OCI-LY1 (cell line): Measurements from ENCODE around the gene C2CD5.

Experiments used
- H2AFZ ChIP-seq: fragments of 200-600 bp; sonication (generic), shearing (Covaris generic); 2 replicates; pipeline ENCODE4 v1.6.0; 2014; ENCODE audit warnings: antibody characterized with exemption, mild to moderate bottlenecking, low read length
- H3F3A ChIP-seq: fragments of 200-600 bp; sonication (generic), shearing (Covaris generic); 2 replicates; pipeline ENCODE4 v1.6.0; 2014; ENCODE audit warnings: mild to moderate bottlenecking, antibody characterized with exemption, low read length, moderate library complexity; ENCODE audit not compliant: insufficient read depth
- H3K27ac ChIP-seq: fragments of 200-600 bp; sonication (generic); 2 replicates; pipeline ENCODE4 v1.5.1; 2014; ENCODE audit warnings: low read length, mixed run types, mild to moderate bottlenecking, low read depth; ENCODE audit not compliant: poor library complexity, severe bottlenecking
- H3K27me3 ChIP-seq: fragments of 200-600 bp; sonication (generic); 2 replicates; pipeline ENCODE4 v1.6.0; 2014; ENCODE audit warnings: antibody characterized with exemption, mild to moderate bottlenecking, low read length, moderate library complexity; ENCODE audit not compliant: insufficient read depth
- H3K36me3 ChIP-seq: fragments of 200-600 bp; sonication (generic); 2 replicates; pipeline ENCODE4 v1.6.1; 2014; ENCODE audit warnings: mild to moderate bottlenecking, antibody characterized with exemption, low read length, moderate library complexity, mixed read lengths; ENCODE audit not compliant: insufficient read depth
- H3K4me1 ChIP-seq: fragments of 200-600 bp; sonication (generic); 2 replicates; pipeline ENCODE4 v1.5.1; 2014; ENCODE audit warnings: mild to moderate bottlenecking, low read length, moderate library complexity; ENCODE audit not compliant: insufficient read depth, severe bottlenecking
- H3K4me2 ChIP-seq: fragments of 200-600 bp; sonication (generic), shearing (Covaris generic); 2 replicates; pipeline ENCODE4 v1.6.1; 2014; ENCODE audit warnings: low read length
- H3K4me3 ChIP-seq: fragments of 200-600 bp; sonication (generic); 2 replicates; pipeline ENCODE4 v1.5.1; 2014; ENCODE audit warnings: low read length, low read depth, mild to moderate bottlenecking, mixed read lengths; ENCODE audit not compliant: poor library complexity, severe bottlenecking
- H3K79me2 ChIP-seq: fragments of 200-600 bp; shearing (Covaris generic); 2 replicates; pipeline ENCODE4 v1.6.1; 2016; ENCODE audit warnings: mixed run types, low read length, mixed read lengths; ENCODE audit not compliant: insufficient read depth
- H3K9ac ChIP-seq: fragments of 200-600 bp; sonication (generic), shearing (Covaris generic); 2 replicates; pipeline ENCODE4 v1.6.1; 2014; ENCODE audit warnings: mild to moderate bottlenecking, low read length, mixed read lengths
- H3K9me2 ChIP-seq: fragments of 200-600 bp; sonication (generic), shearing (Covaris generic); 2 replicates; pipeline ENCODE4 v1.6.1; 2014; ENCODE audit warnings: low read depth, mild to moderate bottlenecking, low read length, mixed read lengths
- H3K9me3 ChIP-seq: fragments of 200-600 bp; shearing (Covaris generic); 2 replicates; pipeline ENCODE4 v1.6.1; 2014; ENCODE audit warnings: low read length, mixed read lengths
- H4K20me1 ChIP-seq: fragments of 200-600 bp; sonication (generic), shearing (Covaris generic); 2 replicates; pipeline ENCODE4 v1.6.0; 2016; ENCODE audit warnings: mild to moderate bottlenecking, low read length; ENCODE audit not compliant: insufficient read depth
- CTCF ChIP-seq: fragments of 200-600 bp; sonication (generic), shearing (Covaris generic); IDR thresholded peaks from 2 replicates; pipeline ENCODE4 v1.5.1; 2017; ENCODE audit warnings: mild to moderate bottlenecking, antibody characterized with exemption, low read length, moderate library complexity, mixed read lengths
- EZH2 ChIP-seq: fragments of 200-600 bp; sonication (generic), shearing (Covaris generic); IDR thresholded peaks from 2 replicates; pipeline ENCODE4 v1.8.0; 2017; ENCODE audit warnings: borderline replicate concordance, mixed run types, mild to moderate bottlenecking, antibody characterized with exemption, low read length, moderate library complexity, mixed read lengths

C2CD5 gene

GRCh38 chr12:22545255-22545654, 913 bp upstream of the C2CD5 start:
- TF ChIP-seq CTCF (no peak), EZH2 (no peak)
- no peaks in the 10 kb centered on the region for H3K9me2 ChIP-seq
- H3K36me3 ChIP-seq = no peaks in the 10 kb centered on the region
- no peaks in the 10 kb centered on the region for H3K9me3 ChIP-seq
- H4K20me1 ChIP-seq = no peaks in the 10 kb centered on the region
- no peak overlapping the region for H2AFZ ChIP-seq
- H3K4me3 ChIP-seq = peak overlapping the region; percentile 97
- H3K9ac ChIP-seq = peak overlapping the region; percentile 95; the same call in 1 of the 2 replicates
- H3K4me1 ChIP-seq = peaks cover 28% of the 10 kb centered on the region
- peak overlapping the region; percentile 74 for H3K4me2 ChIP-seq
- H3K79me2 ChIP-seq = 0 out of 2 replicates have a peak, but pooled peaks cover 3% of the 10 kb centered on the region
- H3K27ac ChIP-seq = no peak overlapping the region
- no peaks in the 10 kb centered on the region for H3F3A ChIP-seq
- no peaks in the 10 kb centered on the region for H3K27me3 ChIP-seq

- Histone ChIP-seq H3K36me3 (0 out of 2 replicates have a peak, but pooled peaks cover 3% of the 10 kb centered on the region), H3K27me3 (no peaks in the 10 kb centered on the region), H3K27ac (peak overlapping the region; percentile 88), H4K20me1 (no peaks in the 10 kb centered on the region), H3K79me2 (0 out of 2 replicates have a peak, but pooled peaks cover 3% of the 10 kb centered on the region), H3K9me3 (no peaks in the 10 kb centered on the region), H3K4me3 (peak overlapping the region; percentile 97), H3K4me1 (peaks cover 28% of the 10 kb centered on the region), H3K9ac (peak overlapping the region; percentile 95), H2AFZ (0 out of 2 replicates have a peak overlapping the region, but pooled peaks have one; percentile 43), H3K9me2 (no peaks in the 10 kb centered on the region), H3F3A (no peaks in the 10 kb centered on the region), H3K4me2 (peak overlapping the region; percentile 74)
- TF ChIP-seq CTCF (no peak), EZH2 (no peak)
Observed at GRCh38 chr12:22543246-22544037, 900 bp downstream of the C2CD5 start.

GRCh38 chr12:22541496-22542155, 2.7 kb downstream of the C2CD5 start:
- Histone ChIP-seq H3K4me3 (no peak overlapping the region), H3K9me3 (no peaks in the 10 kb centered on the region), H4K20me1 (peaks cover 2% of the 10 kb centered on the region; the same call in 1 of the 2 replicates), H3F3A (no peaks in the 10 kb centered on the region), H3K9me2 (no peaks in the 10 kb centered on the region), H3K27ac (no peak overlapping the region), H2AFZ (no peak overlapping the region), H3K4me1 (peaks cover 28% of the 10 kb centered on the region), H3K36me3 (0 out of 2 replicates have a peak, but pooled peaks cover 3% of the 10 kb centered on the region), H3K9ac (no peak overlapping the region), H3K27me3 (no peaks in the 10 kb centered on the region), H3K4me2 (peak overlapping the region; percentile 74; the same call in 1 of the 2 replicates), H3K79me2 (peaks cover 13% of the 10 kb centered on the region)
- no peak for TF ChIP-seq EZH2
- TF ChIP-seq CTCF = no peak
